Motor neuron (in vitro differentiated cells): Measurements from ENCODE around the gene IARS2. TPM values are rescaled to one million over a fixed set of nuclear protein-coding genes. Genes with fewer than 3 reads are reported as not detected.

Source experiments
- ATAC-seq, 8 experiments: fragments of 200-7000 bp; cut with Tn5 transposase; replicated peaks in 6 of 8; 2 replicates each; pipeline ENCODE4 v1.8.0; 2021; ENCODE audit warnings: mild to moderate bottlenecking in 8 of 8, moderate library complexity in 8 of 8
- H3K27ac ChIP-seq, 2 donors: fragments of 250-450 bp; sonication (Bioruptor Pico); 2 replicates each; pipeline ENCODE4 v1.9.0; 2021; ENCODE audit warnings: antibody characterized with exemption in 2 of 2, mild to moderate bottlenecking in 2 of 2, moderate library complexity in 1 of 2
- H3K4me1 ChIP-seq, 2 donors: fragments of 250-450 bp; sonication (Bioruptor Pico); replicated peaks in 1 of 2; 2 replicates each; pipeline ENCODE4 v1.6.1; 2021; ENCODE audit warnings: antibody characterized with exemption in 2 of 2, mild to moderate bottlenecking in 2 of 2, moderate library complexity in 1 of 2
- H3K4me3 ChIP-seq, 5 donors: fragments of 250-450 bp; sonication (Bioruptor Pico); 2 replicates each; pipeline ENCODE4 v1.9.0; 2021; ENCODE audit warnings: antibody characterized with exemption in 5 of 5, mild to moderate bottlenecking in 5 of 5, moderate library complexity in 4 of 5
- WGBS, 10 experiments: fragments of 450-650 bp; shearing (Covaris generic); methylation state at CpG; one replicate each; pipeline ENCODE4 v1.0.0; 2022; 5-methylcytosine and 5-hydroxymethylcytosine counted together
- in situ Hi-C, 9 experiments: fragments of 400-800 bp; cut with MboI; loops; one replicate each; pipeline ENCODE4 v1.15.0; 2021; ENCODE audit warnings: low sequenced_read_pairs in 9 of 9, low pct_unique_long_range_greater_than_20kb in 2 of 9; ENCODE audit not compliant: unreplicated experiment in 9 of 9
- total RNA-seq, 8 experiments: library from RNA; unstranded; fragments of 300-600 nt; gene quantifications; 2 replicates each; pipeline versions ENCODE4 v1.2.3 to v1.2.4, GENCODE V29; 2022

IARS2 gene
- total RNA-seq, 8 experiments from 2014 or later, result 37.6 to 80.0 (median 48.1) TPM

DNA sequence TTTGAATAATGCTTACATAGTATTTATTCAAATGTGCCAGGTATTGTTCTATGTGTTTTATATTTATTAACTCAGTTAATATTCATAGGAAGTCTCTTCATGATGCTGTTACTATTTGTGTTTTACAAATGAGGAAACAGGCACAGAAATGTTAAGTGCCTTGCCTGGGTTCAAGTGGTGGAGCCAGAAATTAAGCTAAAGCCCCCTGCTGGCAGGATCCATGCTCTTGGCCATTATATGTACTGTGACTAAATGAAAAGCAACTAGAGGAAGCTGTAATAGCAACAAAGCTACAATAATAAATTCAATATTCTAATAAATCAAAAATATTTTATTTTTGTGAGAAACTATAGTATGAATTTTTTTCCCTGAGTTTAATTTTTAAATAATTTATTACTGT, 30.0 kb downstream of the IARS2 start:
- Histone ChIP-seq H3K27ac (no peak overlapping the region), H3K4me1 (no peaks in the 10 kb centered on the region), H3K4me3 (no peak overlapping the region)
- no peak for ATAC-seq
- in situ Hi-C loops, result loop anchor here in 1 of 9 experiments (25.0 kb wide), 1 partner anchor 112 kb away; no protein-coding TSS in a partner anchor

DNA sequence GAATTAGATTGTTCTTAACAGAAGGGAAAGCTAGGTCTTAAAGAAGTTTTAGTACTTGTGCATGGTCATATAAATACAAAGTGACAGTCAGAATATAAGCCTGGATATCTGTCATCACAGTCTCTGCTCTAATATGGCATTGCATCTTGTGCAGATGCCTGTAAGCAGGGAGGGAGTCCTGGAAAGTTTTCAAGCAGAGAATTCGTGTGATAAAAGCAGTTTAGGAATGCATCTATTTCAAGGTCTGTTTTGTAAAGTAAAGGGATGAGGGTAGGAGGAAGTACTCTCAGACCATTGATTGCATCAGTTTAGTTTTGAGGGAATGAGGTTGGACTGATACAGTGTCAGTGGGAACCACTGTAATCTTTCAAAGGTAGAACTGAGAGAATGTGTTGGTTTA, 30.6 kb downstream of the IARS2 start:
- H3K4me1 ChIP-seq, result no peaks in the 10 kb centered on the region
- WGBS, 10 experiments, result 9 to 80% (median 60%) methylated on average over 1 of the region's 1 CpG; no CpG with 5 or more reads in 2 of the 10 experiments
- H3K4me3 ChIP-seq, result no peak overlapping the region
- in situ Hi-C loops, result loop anchor here in 1 of 9 experiments (25.0 kb wide), 1 partner anchor 112 kb away; no protein-coding TSS in a partner anchor
- H3K27ac ChIP-seq, result no peak overlapping the region
- ATAC-seq, result no peak

DNA sequence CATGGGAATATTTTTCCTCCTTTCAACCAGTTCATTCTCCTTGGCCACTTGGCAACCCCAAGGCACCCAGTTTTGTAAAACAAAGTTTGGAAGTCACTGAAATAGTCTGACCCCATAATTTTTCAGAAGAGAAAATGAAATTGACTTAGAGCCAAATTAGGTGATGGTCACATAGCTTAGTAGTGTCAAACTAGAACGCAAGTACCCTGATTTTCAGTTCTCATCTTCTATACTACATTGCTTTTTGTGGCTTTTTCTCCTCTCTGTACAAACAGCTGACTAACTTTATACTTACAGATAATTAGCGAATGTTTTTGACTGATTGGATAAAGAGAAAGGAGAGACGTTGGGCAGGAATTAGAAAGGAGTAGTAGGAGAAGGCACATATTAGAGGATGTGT, 33.1 kb downstream of the IARS2 start:
- 85 to 100% (median 91%) methylated on average over 1 to 3 of the region's 3 CpGs for whole genome bisulfite sequencing, 10 experiments
- Histone ChIP-seq H3K4me3 (no peak overlapping the region), H3K4me1 (no peaks in the 10 kb centered on the region), H3K27ac (no peak overlapping the region)
- in situ Hi-C loops, result no loop called here
- no peak for ATAC-seq

DNA sequence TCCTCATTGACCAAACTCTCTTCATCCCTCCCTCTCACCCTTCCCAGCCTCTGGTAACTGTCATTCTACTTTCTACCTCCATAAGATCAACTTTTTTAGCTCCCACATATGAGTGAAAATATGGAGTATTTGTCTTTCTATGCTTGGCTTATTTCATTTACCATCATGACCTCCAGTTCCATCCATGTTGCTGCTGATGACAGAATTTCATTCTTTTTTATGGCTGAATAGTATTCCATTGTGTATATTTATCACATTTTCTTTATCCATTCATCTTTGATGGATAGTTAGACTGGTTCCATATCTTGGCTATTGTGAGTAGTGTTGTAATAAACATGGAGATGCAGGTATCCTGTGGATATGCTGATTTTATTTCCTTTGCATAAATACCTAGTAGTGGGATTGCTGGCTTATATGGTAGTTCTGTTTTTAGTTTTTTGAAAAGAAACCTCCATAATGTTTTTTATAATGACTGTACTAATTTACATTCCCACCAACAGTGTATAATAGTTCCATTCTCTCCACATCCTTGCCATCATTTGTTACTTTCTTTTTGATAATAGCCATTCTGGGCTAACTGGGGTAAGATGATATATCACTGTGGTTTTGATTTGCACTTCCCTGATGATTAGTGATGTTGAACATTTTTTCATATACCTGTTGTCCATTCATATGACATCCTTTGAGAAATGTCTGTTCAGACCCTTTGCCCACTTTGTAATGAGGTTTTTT, 35.7 kb downstream of the IARS2 start:
- H3K4me3 ChIP-seq, result no peak overlapping the region

DNA sequence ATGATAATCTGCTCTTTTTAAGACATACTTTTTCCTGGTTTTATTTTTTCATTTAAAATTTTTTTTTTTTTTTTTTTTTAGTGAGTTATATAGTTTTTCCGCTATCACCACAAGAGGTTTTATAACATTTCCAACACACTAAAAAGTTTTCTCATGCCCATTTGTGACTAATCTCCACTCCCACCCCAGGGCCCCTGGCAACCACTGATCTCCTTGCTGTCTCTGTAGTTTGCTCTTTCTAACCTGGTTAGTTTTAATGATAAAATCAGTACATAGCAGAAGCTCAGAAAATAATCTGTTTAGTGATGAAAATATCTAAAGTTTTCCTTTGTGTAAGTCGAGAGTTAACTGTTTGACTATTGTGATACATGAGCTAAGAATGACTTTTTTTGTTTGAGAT, 41.8 kb downstream of the IARS2 start:
- peaks cover 4 to 7% of the 10 kb centered on the region in 2 donors for H3K4me1 ChIP-seq
- in situ Hi-C loops, result no loop called here
- WGBS, 10 experiments, result 20 to 100% (median 89%) methylated on average over 1 to 2 of the region's 2 CpGs; no CpG with 5 or more reads in 1 of the 10 experiments
- ATAC-seq, result no peak
- no peak overlapping the region for H3K4me3 ChIP-seq
- no peak overlapping the region for H3K27ac ChIP-seq

More for the DNA sequence above, 35.7 kb downstream of the IARS2 start:
- no peaks in the 10 kb centered on the region for H3K4me1 ChIP-seq
- no peak for ATAC-seq
- no peak overlapping the region for H3K27ac ChIP-seq
- in situ Hi-C loops, result no loop called here

DNA sequence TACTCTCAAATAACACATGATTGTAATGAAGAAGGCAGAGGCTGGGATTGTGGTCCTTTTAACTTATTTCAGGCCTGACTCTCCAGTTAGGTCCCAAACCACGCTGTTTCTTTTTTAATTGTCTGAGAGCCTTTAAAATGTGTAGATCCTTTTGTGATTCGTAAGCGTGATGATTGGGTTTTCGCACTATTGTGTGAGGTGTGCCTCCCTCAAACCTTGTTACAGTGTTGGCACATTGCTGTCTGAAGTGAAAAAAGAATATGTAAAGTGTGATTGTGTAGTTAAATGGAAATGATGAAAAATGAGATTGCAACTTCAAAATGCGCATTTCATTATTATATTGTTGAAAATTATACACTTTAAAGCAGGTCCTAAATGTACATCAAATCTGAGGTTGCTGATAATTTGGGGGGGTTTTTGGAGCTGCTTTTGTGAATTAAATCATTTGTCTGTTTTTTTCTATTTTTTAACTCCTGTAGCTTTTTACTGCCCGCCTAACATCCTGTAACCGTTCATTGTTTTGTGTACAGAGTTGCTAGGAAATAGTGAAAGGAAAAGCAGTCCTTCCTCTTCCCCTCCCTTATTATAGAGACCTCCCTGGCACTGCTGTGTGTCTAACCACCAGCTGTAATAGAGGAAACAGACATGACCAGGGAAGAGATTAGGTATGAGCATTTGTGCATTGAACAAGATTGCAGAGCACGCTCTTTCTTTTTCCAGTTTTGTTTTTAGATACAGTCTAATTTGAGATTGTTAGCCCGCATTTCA, 43.3 kb downstream of the IARS2 start:
- Histone ChIP-seq H3K27ac (no peak overlapping the region), H3K4me1 (peaks cover 4 to 7% of the 10 kb centered on the region in 2 donors), H3K4me3 (no peak overlapping the region)
- peak; percentile 41 to 93 (median 68) for ATAC-seq
- in situ Hi-C loops, result no loop called here
- WGBS, 10 experiments, result 63 to 94% (median 79%) methylated on average over 2 to 9 of the region's 9 CpGs

DNA sequence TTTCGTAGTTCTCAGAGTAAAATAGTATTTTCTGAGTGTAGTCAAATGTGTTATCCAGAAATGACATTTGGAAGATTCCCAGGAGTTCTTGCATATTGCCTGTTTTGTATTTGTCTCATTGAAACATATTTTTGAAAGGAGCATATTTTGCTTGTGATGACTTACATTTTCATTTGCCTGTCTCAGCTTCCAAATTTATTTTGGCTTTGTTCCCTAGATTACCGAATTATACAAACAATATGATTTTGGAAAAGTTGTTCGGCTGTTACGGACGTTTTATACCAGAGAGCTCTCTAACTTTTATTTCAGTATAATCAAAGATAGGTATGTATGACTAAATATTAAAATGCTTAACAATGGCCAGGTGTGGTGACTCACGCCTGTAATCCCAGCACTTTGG, 46.0 kb downstream of the IARS2 start:
- Histone ChIP-seq H3K27ac (no peak overlapping the region), H3K4me3 (no peak overlapping the region), H3K4me1 (peaks cover 4 to 7% of the 10 kb centered on the region in 2 donors)
- in situ Hi-C loops, result no loop called here
- 45 to 100% (median 97%) methylated on average over 3 to 6 of the region's 6 CpGs; no CpG with 5 or more reads in 3 of the 10 experiments for WGBS, 10 experiments
- no peak for ATAC-seq

DNA sequence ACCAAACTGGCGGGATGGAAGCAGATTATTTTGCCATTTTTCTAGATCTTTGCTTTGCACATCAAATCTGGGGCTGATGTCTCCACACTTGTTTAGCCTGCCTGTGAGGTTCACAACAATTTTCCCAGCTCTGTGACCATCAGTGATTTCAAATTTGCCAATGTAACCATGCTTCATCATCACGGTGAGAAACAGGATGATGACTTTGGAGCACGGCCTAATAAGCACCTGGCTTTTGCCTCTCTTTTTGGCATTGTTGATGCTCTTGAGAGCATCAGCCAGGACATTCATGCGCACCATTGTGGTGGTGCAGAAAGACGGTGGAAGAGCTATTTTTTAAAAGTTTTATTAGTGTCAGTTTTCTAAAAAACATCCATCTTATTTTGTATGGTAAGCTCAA, 50.1 kb downstream of the IARS2 start:
- in situ Hi-C loops, result no loop called here
- 91 to 100% (median 97%) methylated on average over 1 to 5 of the region's 5 CpGs; no CpG with 5 or more reads in 1 of the 10 experiments for WGBS, 10 experiments
- Histone ChIP-seq H3K4me1 (no peaks in the 10 kb centered on the region), H3K27ac (no peak overlapping the region), H3K4me3 (no peak overlapping the region)
- no peak for ATAC-seq

DNA sequence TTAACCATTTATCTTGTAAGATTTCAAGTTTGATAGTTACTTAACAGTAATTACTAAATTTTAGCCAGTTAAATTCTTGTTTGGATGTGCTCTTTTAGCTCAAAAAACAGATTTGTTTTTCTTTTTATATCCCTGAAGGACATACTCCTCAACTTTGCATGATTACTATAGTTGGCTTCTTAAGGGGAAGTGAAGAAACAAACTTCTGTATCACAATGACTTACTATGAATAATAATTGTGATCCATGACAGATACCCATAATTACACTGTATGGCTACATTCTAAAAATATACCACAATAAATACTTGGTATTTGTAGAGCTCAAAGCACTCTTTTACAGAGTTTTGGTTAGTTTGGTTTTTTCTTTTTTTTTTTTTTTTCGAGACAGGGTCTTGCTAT, 55.8 kb downstream of the IARS2 start:
- no peak for ATAC-seq

DNA sequence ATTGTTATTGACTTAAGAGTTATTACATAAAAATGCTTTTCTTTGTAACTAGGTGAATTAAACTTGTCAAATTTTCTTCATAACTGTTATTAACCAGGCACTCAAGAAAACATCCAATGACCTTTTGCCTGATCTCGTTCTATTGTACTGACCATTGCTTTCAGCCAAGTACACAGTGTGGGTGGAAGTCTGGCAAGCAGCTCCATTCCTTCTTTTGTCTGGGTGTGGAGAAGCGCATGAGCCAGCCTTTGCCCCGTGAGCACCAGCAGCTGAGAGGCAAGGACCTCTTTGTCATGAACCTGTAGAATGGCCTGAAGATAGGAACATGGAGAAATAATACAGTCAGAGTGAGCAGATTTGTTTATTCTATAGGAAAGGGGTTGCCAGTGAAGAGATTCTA, 57.5 kb downstream of the IARS2 start:
- WGBS, 10 experiments, result 35 to 93% (median 80%) methylated on average over 1 to 3 of the region's 3 CpGs; no CpG with 5 or more reads in 3 of the 10 experiments
- Histone ChIP-seq H3K27ac (no peak overlapping the region), H3K4me3 (no peak overlapping the region), H3K4me1 (no peaks in the 10 kb centered on the region)
- ATAC-seq, result peak in 1 of 8 experiments; percentile 83
- in situ Hi-C loops, result no loop called here

More for the DNA sequence above, 55.8 kb downstream of the IARS2 start:
- Histone ChIP-seq H3K27ac (no peak overlapping the region), H3K4me3 (no peak overlapping the region), H3K4me1 (no peaks in the 10 kb centered on the region)
- in situ Hi-C loops, result no loop called here
- WGBS, 10 experiments, result 60 to 100% (median 85%) methylated on average over 1 of the region's 1 CpG; no CpG with 5 or more reads in 2 of the 10 experiments

DNA sequence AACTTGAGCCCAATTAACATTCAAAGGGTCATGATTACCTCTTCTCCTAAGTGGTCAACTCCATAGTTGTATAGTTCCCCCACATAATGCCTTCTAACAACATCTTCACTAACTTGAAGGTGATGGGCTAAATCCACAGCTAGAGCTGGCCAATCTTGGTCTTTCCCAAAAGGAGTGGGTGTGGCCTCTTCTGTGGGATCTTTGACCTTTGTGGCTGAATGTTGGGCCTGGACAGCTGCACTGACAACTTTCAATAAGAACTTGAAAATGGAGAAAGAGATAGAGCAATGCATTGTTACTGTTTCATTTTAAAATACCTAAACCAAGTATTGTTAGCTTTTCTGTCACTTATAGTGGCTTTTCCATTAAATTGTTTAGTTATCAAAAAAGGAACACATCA, 59.2 kb downstream of the IARS2 start:
- ATAC-seq, result peak in 1 of 8 experiments; percentile 25
- Histone ChIP-seq H3K4me1 (no peaks in the 10 kb centered on the region), H3K4me3 (no peak overlapping the region), H3K27ac (no peak overlapping the region)
- in situ Hi-C loops, result no loop called here

DNA sequence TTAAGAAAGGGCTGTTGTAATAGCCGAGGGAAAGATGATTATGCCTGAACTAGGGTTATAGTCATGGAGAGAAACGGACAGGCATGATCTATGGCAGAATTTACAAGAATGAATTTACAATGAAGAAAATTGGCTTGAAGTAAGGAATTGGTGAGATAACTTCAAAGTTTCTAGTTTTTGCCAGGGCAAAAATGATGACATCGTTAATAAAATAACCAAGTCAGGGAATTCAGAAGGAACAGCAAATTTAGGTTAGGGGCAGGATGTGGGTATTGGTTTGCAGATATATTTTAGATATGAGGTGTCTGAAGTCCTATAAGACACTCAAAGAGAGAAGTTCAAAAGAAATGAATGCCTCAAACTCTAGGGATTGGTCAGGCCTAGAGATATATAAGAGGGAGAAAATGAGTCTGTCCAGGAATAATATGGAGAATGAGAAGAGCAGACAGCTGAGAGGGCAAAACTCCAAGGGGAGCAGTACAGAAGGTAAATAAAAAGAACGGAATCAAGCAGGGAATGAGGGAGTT, 62.8 kb downstream of the IARS2 start:
- 88 to 100% (median 94%) methylated on average over 3 to 4 of the region's 4 CpGs for WGBS, 10 experiments
- H3K4me3 ChIP-seq, result no peak overlapping the region
- H3K4me1 ChIP-seq, result no peaks in the 10 kb centered on the region
- no peak overlapping the region for H3K27ac ChIP-seq
- in situ Hi-C loops, result no loop called here
- no peak for ATAC-seq

DNA sequence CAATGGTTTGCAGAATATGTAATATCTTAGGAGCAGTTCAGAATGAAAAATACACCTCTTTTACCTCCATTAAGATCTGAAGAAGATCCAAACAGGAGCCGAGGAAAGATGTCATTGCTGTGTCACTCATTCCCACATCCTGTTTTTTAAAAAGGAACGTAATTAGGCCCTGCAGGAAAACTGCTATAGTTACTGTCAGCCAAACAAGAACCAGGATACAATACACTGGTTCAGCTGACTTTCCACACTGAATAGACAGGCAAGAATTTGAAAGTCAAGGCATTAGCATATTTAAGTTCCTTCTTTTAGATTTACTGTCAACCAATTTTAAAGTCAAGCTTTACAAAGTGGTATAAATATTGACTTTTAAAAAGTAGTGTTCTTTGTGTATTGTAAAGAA, 63.8 kb downstream of the IARS2 start:
- no peaks in the 10 kb centered on the region for H3K4me1 ChIP-seq
- no peak overlapping the region for H3K4me3 ChIP-seq
- no peak overlapping the region for H3K27ac ChIP-seq
- 36 to 88% (median 70%) methylated on average over 2 of the region's 2 CpGs; no CpG with 5 or more reads in 1 of the 10 experiments for WGBS, 10 experiments
- peak in 7 of 8 experiments; percentile 24 to 80 (median 36) for ATAC-seq
- in situ Hi-C loops, result no loop called here
